ENCODE measurements around the gene SMIM23. TPM values are rescaled to one million over a fixed set of nuclear protein-coding genes. Genes with fewer than 3 reads are reported as not detected.

SMIM23 gene
- not detected for total RNA-seq
- long read RNA-seq, result 0 reads

DNA sequence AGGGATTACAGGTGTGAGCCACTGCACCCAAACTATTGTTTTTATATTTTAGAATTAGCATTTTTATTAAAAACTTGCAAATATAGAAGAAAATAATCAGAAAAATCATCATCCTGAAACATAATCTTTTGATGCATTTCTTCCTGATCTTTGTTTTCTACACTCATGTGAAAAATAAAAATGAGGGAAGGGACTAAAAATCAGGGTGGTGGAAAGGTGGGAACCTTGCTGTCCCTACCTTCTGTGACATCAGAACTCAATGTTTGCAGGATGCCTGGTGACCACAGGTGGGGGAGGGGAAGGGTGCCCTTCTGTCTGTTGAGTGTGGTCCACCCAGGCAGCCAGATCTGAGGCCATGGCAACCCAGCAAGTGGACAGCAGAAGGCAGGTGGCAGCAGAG, at the start of gene SMIM23:
SMIM23 (plus strand) TSS at position 301 of the 400 bp plus-strand sequence; CDS start at position 356, 55 bp downstream.
- intact Hi-C loops (cut with DNase I), result no loop called here

DNA sequence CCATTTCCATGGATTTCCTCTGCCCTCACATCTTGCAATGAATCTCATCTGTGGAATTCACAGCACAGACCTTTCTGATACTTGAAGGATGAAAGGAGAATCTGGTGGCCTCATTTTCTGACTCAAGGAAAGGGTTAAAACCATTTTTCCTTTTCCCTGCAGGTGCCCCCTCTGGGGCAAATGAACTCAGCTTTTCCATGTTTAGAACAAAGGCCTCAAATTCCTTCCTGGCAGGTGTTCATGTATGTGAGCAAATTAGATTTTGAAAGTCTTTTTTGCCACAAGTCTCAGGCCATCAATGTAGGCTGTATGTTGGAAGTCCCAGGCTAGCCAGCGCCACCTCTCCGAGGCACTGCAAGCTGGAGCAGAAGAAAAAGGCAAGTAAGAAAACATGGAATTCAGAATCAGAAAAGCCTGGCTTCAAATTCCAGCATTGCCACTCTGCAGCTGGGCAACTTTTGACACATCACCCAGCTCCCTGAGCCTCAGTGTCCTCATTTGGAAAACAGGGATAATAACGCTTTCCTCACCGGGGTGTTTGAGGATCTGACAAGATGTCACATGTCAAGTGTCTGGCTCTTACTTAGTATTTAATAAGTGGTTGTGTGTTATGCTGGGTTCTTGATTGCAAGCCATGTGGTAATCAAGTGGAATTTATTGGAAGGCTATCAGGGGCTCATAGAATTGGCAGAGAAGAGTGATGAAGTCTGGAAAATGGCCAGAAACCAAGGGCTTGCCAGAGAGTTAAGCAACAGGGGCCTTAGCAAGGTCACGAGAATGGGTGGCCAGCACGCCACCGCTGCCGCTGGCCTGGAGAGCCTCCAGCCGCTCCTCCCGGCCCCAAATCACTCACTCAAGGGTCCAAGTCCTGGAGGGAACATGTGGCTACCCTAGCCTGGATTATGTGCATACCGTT, 48.4 kb upstream of the SMIM23 start:
- DNase-seq (ENCODE audit: missing footprints), result no peak
- peak; percentile 88 for ATAC-seq
- intact Hi-C loops (cut with DNase I), result loop anchor here (2.0 to 5.0 kb wide), 4 partner anchors 26 to 315 kb away; no protein-coding TSS in a partner anchor

More for the DNA sequence above, at the start of gene SMIM23:
- ATAC-seq, result no peak
- no peak for DNase-seq (ENCODE audit: missing footprints)

DNA sequence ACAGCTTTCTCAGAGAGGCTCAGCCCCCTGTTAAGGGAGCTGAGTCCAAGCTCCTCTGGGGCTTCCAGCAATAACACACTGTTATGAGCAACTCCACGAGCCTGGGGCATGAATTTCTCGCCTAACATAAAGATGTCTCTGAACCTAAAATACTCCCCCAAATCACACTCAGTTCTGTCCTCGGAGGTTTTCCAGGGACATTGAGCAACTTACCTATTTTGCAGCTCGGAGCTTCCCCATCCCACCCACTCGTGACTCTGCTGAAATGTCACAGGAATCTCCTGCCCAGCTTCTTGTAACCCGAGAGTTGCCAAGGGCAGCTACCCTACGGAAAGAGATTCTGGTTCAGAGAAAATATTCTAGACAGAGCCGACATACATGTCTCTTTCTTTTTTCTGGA, 47.1 kb upstream of the SMIM23 start:
- ATAC-seq (no peak), DNase-seq (ENCODE audit: missing footprints) (no peak)
- intact Hi-C loops (cut with DNase I), result loop anchor here (5.0 kb wide), 1 partner anchor 316 kb away; no protein-coding TSS in a partner anchor

DNA sequence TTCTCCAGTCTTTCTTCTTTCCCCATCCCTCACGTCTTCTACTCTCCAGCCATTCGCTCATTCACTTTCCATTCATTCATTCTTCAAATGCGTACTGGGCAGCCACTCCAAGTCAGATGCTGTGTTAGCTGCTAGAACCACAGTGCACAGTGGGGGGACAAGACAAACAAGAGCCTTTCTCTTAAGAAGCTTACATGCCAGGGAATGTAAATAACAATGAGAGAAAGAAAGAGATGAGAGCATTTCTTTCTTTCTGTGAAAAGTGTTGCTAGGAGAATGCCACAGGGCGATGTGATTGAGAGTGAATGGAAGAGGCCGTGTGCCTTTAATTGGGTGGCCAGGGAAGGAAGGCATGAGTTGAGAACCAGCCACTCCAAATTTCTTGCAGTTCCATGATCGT, 46.3 kb upstream of the SMIM23 start:
- intact Hi-C loops (cut with DNase I), result loop anchor here (5.0 kb wide), 1 partner anchor 317 kb away; no protein-coding TSS in a partner anchor
- no peak for ATAC-seq
- no peak for DNase-seq (ENCODE audit: missing footprints)

DNA sequence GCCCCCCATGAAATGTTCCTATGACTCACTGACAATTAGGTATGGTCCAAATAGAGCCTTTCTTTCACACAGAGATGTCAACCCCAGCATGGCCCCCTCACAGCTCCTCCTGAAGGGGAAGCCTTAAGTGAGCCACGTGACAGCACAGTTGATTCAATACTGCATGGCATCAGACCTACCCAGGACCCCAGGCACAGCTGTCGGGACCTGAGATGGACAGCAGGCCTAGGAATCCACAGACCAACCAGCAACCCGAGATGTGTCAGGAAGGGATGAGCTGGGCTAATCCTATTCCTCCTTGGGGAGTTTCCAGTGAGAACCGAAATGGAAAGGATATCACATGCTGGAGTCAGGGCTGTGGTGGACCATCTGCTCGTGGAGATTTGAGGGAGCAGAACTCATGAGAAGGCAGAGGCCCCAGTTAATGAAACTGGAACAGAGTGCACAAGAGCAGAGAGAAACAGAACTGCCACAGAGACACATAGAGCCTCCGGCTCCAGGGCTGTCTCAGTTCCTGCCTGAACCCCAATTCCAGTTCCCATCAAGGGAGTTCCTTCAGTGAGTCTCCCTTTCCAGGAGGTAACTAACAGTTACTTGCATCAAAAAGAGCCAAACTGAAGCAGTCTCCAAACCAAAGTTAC, 42.1 kb upstream of the SMIM23 start:
- no peak for ATAC-seq
- no peak for DNase-seq (ENCODE audit: missing footprints)
- intact Hi-C loops (cut with DNase I), result no loop called here

DNA sequence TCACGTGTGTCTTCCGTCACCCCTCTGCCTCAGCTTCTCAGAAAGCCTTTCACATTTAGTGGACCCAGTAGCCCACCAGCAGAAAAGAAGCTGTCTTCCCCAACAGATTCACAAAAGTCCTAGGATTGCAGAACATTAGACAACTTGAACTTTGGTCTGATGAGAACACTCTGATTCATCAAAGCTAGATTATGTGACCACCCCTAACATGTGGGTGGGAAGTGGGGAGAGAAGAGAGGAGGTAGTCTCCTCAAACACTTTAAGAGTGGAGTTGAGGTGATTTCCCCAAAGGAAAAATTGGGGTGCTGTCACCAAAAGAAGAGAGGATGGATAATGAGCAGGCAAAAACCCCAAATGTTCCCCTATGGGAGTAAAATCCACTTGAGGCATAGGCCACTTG, 41.4 kb upstream of the SMIM23 start:
- intact Hi-C loops (cut with DNase I), result no loop called here
- ATAC-seq (no peak), DNase-seq (ENCODE audit: missing footprints) (no peak)

DNA sequence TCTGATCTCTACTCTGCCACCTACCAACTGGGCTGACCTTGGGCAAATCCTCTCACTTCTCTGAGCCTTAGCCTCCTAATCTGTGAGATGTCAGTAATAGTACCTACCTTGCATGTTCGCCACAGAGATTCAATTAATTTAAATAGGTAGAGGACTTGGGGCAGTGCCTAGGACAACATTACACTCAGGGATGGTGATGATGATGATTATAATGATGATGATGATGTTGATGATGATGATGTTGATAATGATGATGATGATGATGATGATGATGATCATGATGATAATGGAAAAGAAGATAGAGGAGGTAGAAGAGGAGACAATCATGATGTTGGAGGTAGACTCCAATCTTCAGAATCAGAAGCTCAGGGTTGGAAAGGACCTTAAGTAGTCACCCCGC, 40.7 kb upstream of the SMIM23 start:
- DNase-seq (ENCODE audit: missing footprints) (no peak), ATAC-seq (no peak)
- intact Hi-C loops (cut with DNase I), result no loop called here

DNA sequence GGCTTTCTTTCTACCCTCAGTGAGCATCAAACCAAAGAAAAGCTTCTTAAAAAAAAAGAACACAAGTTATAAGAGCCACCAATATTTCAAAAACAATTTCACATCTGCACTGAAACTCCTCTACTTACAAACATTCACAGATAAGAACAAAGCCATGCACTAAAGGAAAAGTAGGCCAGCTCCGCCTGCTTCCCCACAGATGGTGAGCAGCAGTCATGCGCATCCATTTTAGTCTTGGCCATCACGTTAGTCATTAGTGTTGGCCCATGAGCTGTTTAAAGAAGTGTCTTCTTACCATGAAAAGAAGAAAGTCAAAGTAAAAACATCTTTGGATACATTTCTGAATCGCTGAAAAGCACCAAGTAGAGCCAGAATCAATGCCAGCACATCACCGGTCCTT, 40.0 kb upstream of the SMIM23 start:
- DNase-seq (ENCODE audit: missing footprints) (no peak), ATAC-seq (peak; percentile 65)
- intact Hi-C loops (cut with DNase I), result no loop called here

DNA sequence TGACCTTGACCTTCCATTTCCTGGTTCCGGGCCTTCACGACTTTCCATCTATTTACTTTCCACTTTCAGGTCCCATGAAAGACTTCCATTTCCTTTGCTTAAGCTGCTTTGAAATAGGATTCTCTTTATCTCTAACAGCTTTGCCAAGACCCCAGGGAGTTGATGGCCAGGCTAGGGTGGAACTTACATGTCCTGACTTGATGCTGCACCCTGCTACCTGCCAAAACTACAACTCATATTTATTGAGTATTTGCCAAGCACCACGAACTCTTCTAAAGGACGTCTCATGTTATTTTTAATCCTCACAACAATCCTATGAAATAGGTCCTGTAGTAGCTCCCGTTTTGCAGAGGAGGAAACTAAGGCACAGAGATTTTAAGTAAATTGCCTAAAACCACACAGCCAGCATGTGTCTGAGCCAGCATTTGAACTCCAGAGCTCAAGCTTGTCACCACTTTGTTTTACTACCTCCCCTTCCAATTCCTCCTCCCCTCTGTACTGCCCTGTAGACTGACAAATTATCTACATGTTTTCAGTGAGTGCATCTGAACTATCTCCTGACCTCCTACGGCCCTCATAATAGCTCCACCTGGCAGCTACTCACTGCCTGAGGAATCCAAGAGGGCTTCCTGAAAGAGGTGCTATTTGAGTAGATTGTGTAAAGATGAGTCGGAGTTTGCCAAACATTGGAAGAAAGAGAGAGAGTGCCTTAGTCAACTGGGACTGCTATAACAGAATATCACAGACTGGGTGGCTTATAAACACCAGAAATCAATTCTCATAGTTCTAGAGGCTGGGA, 38.4 kb upstream of the SMIM23 start:
- ATAC-seq (no peak), DNase-seq (ENCODE audit: missing footprints) (no peak)
- intact Hi-C loops (cut with DNase I), result no loop called here

DNA sequence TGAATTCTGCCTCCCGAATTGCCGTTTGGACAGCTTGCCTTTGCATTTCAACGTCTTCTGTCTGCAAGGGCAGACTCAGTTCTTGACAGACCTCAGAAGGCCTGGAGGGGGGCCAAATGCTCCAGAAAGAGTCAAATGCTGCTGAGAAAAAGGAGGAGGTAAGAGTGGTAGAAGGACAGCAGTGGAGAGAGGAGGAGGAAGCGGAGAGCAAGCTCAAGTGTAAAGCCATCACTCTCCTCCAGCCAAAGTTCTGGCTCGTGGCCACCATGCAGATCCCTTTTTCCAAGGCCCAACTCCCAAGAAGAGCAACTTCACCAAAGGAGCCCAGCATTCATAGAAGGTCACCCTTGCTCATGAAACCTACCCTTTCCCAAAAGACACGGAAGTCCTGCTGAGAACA, 36.9 kb upstream of the SMIM23 start:
- intact Hi-C loops (cut with DNase I), result no loop called here
- DNase-seq (ENCODE audit: missing footprints), result no peak
- ATAC-seq, result no peak

DNA sequence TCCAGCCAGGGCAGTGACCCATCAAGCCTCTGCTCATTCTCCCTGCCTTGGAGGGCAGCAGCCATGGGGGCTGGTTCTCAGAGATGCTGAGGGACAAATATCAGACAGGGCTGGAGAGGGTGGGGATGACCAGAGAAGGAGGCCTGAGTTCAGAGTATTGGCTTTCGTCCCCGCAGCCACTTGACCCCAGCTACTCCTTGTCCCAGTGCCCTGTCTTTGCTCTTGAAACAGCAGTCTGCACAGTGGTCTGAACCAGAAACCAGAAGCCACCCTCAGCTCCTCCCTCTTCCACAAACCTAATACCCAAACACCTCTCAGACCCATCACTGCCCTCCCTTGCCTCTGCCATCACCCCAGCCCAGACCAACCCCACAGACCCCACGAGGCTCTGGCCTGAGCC, 36.3 kb upstream of the SMIM23 start:
- intact Hi-C loops (cut with DNase I), result no loop called here
- DNase-seq (ENCODE audit: missing footprints) (no peak), ATAC-seq (peak; percentile 14)

DNA sequence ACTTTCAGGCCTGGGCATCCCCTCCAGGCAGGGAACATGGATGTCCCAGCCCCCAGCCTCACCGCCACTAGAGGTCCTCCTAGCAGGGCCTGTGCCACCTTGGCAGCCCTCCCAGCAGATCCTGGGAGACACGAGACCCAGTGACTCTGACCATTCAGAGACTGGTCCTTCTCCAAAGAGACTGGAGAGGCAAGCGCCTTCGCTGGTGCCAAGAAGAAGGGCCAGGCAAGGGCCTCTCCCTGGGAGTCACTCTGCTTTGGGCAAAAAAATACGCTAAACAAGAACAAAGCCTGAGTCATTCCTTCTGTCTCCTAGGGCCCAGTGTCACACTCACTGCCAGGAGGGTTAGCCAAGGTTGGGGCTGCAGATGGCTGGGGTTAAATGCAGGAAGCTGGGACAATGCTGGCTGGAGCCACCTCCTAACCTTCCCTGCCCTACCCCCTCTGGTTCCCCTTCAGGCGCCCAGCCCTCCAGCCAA, 35.3 kb upstream of the SMIM23 start:
- peak; percentile 82 for ATAC-seq
- intact Hi-C loops (cut with DNase I), result loop anchor here (5.0 kb wide), 1 partner anchor 92 kb away; no protein-coding TSS in a partner anchor

DNA sequence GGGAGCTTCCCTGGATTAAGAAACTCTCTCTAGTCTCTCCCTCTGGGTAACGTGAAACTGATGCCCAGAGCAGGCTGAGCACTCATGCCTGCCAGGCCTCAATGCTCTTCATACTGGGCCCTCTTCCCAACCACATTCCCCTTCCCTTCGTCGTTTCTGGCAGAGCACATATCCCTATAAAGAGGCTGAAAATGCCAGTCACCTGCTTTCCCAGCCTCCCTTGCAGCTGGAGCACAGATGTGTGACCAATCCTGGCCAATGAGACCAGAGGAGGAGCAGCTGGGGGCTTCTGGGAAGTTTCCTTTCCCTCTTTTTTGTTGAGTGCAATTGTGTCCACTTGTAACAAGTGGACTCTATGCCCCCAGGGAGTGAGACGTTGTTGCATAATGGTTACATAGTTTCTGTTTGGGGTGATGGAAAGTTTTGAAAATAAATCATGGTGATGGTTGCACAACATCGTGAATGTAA, 30.2 kb upstream of the SMIM23 start:
- peak; percentile 54 for ATAC-seq
- DNase-seq (ENCODE audit: missing footprints), result no peak
- intact Hi-C loops (cut with DNase I), result no loop called here

More for the DNA sequence above, 35.3 kb upstream of the SMIM23 start:
- peak; percentile 74 for DNase-seq (ENCODE audit: missing footprints)

DNA sequence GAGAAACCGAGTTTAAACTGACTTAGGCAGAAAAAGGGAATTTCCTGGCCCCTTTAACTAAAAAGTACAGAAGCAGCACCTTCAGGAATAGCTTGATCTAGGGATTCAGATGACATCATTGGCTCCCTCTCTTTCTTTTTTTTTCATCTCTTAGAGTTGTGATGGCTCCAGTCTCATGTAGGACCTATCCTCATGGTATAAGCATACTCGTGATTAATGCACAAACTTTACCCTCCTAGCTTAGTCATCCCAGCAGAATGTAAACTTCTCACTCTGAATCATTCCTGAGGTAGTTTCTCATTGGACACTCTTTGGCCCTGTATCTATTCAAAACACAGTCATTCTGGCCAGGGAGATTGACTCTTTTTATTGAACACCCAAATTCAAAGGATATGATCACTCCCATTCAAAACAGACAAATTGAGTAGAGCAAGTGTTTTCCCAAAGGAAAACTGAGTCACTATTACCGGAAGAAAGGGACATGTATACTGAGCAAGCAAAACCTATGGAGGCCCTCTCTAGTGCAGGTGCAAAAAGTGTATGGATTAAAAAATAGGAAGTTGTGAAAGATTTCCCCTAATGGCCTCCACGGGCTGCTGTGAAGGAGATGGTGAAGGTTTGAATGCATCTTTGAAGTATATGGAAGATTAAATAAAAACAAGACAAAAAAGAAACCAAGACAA, 27.6 kb upstream of the SMIM23 start:
- ATAC-seq, result no peak
- intact Hi-C loops (cut with DNase I), result no loop called here
- no peak for DNase-seq (ENCODE audit: missing footprints)

DNA sequence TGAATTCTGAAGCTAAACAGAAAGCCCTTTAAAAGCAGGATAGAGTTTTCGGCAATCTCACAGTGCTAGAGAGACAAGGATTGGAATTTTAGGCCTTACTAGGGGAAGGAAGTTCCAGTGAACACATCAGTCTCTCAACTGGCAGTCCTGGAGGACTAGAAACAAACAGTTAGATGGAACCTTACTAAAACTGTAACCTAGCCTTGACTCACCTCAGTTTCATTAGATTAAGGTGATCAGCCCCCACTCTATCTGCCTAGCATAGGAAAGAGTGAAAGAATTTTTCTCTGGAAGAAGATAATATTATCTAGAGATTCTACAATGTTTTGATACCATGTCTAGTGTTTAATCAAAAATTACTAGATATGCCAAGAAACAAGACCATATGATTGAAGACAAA, 25.8 kb upstream of the SMIM23 start:
- intact Hi-C loops (cut with DNase I), result no loop called here
- ATAC-seq (no peak), DNase-seq (ENCODE audit: missing footprints) (no peak)

DNA sequence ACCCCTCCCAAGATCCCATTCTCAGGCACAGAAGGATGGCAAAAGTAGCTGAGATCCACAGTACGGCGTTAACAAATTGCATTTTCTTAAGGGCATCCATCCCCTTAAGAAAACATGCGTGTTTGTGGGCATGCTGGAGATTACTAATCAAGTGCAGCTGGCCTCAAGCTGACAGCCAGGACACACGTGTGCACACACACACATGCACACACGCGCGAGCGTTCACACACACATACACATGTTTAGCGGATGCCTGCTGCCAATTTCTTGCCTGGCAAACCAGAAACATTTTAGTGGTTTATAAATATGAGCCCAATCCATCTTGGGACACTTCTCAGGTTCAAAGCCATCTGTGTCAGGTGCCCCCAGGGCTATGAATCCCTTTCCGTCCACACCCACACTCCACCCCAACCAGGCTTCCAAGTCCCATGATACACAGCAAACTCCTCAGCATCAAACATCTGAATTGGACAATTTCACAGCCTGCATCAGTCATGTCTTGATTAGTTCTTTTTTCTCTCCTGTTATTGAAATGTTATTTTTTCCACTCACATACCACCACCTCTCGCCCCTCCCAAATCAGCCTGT, 23.5 kb upstream of the SMIM23 start:
- DNase-seq (ENCODE audit: missing footprints) (no peak), ATAC-seq (no peak)
- intact Hi-C loops (cut with DNase I), result no loop called here

DNA sequence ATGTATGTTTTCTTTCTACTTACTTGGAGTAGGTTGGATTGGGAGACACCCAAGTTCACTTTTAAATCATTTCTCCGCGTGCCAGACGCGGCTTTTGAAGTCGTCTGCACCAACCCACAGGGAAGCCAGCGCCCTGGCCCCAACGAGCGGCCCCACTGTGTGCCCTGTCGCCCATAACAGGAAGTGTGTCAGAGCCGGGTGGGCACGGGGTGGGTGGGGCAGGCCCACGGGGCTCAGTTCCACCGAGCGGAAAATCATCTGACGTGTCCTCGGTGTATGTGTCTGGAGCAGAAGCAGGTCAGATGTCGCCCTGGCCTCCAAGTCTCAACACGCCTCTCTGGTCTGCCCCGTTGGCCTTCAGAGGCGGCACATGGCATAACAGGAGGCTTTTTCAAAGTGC, 22.7 kb upstream of the SMIM23 start:
- intact Hi-C loops (cut with DNase I), result no loop called here
- DNase-seq (ENCODE audit: missing footprints), result no peak
- ATAC-seq, result no peak

DNA sequence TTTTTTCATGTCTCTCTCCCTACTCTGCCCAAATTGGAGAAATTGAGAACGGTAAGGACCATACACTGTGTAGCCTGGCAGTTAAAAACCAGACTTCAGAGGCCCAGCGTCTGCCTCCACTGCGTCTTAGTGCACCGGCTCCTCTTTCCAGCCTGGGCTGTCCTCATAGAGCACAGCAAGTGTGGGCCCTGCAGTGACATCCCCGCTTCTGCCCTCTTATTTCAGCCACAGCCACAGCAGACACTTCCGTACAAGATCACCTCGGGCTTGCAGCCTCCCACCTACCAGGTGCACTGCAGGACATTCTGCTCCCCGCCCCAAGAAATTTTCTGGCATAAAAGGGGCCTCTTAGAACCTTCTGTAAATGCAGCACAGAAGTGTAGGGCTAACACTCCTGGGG, 21.4 kb upstream of the SMIM23 start:
- intact Hi-C loops (cut with DNase I), result no loop called here
- no peak for DNase-seq (ENCODE audit: missing footprints)
- no peak for ATAC-seq

All from Right ventricle myocardium inferior (tissue), 1 donor.